ENCODE results near the gene TMEM171.

DNA sequence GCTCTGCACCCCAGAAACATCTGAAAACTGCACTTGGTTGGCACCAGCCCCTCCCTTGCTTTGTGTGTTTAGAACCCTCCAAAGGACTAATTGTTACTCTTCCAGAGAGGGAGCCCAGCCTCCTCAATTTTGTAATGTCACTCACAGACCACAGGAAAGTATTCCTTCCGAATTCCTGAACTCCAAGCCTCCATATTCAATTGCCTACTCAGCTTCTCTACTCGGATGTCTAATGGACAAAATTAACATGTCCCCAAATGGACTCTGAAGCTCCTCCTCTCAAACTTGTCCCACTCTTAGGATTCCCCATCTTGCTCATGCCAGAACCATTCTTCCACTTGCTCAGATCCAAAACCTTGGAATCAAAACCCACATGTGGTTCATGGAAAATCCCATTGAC is 3.9 kb upstream of the TMEM171 start:
- TF ChIP-seq, protein P1, sequence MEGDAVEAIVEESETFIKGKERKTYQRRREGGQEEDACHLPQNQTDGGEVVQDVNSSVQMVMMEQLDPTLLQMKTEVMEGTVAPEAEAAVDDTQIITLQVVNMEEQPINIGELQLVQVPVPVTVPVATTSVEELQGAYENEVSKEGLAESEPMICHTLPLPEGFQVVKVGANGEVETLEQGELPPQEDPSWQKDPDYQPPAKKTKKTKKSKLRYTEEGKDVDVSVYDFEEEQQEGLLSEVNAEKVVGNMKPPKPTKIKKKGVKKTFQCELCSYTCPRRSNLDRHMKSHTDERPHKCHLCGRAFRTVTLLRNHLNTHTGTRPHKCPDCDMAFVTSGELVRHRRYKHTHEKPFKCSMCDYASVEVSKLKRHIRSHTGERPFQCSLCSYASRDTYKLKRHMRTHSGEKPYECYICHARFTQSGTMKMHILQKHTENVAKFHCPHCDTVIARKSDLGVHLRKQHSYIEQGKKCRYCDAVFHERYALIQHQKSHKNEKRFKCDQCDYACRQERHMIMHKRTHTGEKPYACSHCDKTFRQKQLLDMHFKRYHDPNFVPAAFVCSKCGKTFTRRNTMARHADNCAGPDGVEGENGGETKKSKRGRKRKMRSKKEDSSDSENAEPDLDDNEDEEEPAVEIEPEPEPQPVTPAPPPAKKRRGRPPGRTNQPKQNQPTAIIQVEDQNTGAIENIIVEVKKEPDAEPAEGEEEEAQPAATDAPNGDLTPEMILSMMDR (IDR thresholded peaks at IDR 0.05): no peak
- no peak for TF ChIP-seq POLR2A (IDR thresholded peaks at IDR 0.05)
- TF ChIP-seq POLR2AphosphoS5 (IDR thresholded peaks at IDR 0.05): no peak
- no peak for TF ChIP-seq EP300 (IDR thresholded peaks at IDR 0.05)
